Osteoblast (primary cell): ENCODE measurements around the gene CASQ2. TPM values are rescaled to one million over a fixed set of nuclear protein-coding genes. Genes with fewer than 3 reads are reported as not detected.

Experiments used
- DNase-seq: peaks from one replicate; pipeline ENCODE4 v3.0.0; 2011; ENCODE audit warnings: low spot score, mixed read lengths; ENCODE audit not compliant: insufficient read length; ENCODE audit errors: missing footprints
- H2AFZ ChIP-seq: 2 replicates; pipeline ENCODE4 v1.6.0; 2011; ENCODE audit warnings: mild to moderate bottlenecking, low read length
- H3K27ac ChIP-seq: 2 replicates; pipeline ENCODE4 v1.5.1; 2011; ENCODE audit warnings: mild to moderate bottlenecking, low read depth, low read length, moderate library complexity
- H3K27me3 ChIP-seq: 2 replicates; pipeline ENCODE4 v1.6.0; 2012; ENCODE audit warnings: mild to moderate bottlenecking, control low read depth, inconsistent platforms, low read length, moderate library complexity; ENCODE audit not compliant: insufficient read depth
- H3K36me3 ChIP-seq: 2 replicates; pipeline ENCODE4 v1.5.1; 2011; ENCODE audit warnings: mild to moderate bottlenecking, low read length, control low read depth, moderate library complexity; ENCODE audit not compliant: insufficient read depth
- H3K4me1 ChIP-seq: 2 replicates; pipeline ENCODE4 v1.5.1; 2011; ENCODE audit warnings: mild to moderate bottlenecking, low read length, control low read depth, moderate library complexity; ENCODE audit not compliant: insufficient read depth
- H3K4me2 ChIP-seq: 2 replicates; pipeline ENCODE4 v1.6.0; 2011; ENCODE audit warnings: mild to moderate bottlenecking, low read length; ENCODE audit not compliant: insufficient read depth
- H3K4me3 ChIP-seq: fragments of 200-600 bp; sonication (generic); 3 replicates; pipeline ENCODE4 v1.5.1; 2012; ENCODE audit warnings: mild to moderate bottlenecking, low read length, inconsistent platforms; ENCODE audit not compliant: insufficient read depth
- H3K79me2 ChIP-seq: 2 replicates; pipeline ENCODE4 v1.6.0; 2012; ENCODE audit warnings: mild to moderate bottlenecking, low read length, control low read depth, inconsistent platforms; ENCODE audit not compliant: insufficient read depth
- H3K9me3 ChIP-seq: 2 replicates; pipeline ENCODE4 v1.5.1; 2011; ENCODE audit warnings: low read depth, low read length, control low read depth
- H4K20me1 ChIP-seq: 2 replicates; pipeline ENCODE4 v1.6.0; 2012; ENCODE audit warnings: mild to moderate bottlenecking, low read length, control low read depth; ENCODE audit not compliant: insufficient read depth
- CTCF ChIP-seq: IDR thresholded peaks from 2 replicates; pipeline ENCODE4 v1.5.1; 2011; ENCODE audit warnings: mild to moderate bottlenecking, low read depth, low read length, moderate library complexity; ENCODE audit errors: extremely low read depth
- total RNA-seq: library from RNA; depleted of rRNA; stranded (reverse); fragments of >200 nt; gene quantifications from 2 replicates; pipeline ENCODE4 v1.2.3, GENCODE V29; 2012

The CASQ2 gene
- total RNA-seq, 1 donor, result not detected

GRCh38 chr1:115811140-115811828, 42.8 kb upstream of the CASQ2 start:
- no peak overlapping the region for H3K27ac ChIP-seq
- H3K4me2 ChIP-seq, result no peak overlapping the region
- peak; percentile 18 for DNase-seq

GRCh38 chr1:115810609-115811008, 42.1 kb upstream of the CASQ2 start:
- H3K27ac ChIP-seq, result no peak overlapping the region
- no peaks in the 10 kb centered on the region for H3K79me2 ChIP-seq
- no peak overlapping the region for H3K4me3 ChIP-seq
- H3K4me2 ChIP-seq, result no peak overlapping the region
- H4K20me1 ChIP-seq, result no peaks in the 10 kb centered on the region
- H2AFZ ChIP-seq, result no peak overlapping the region
- H3K27me3 ChIP-seq, result peaks cover 14% of the 10 kb centered on the region
- TF ChIP-seq CTCF, result no peak
- DNase-seq, result no peak
- H3K36me3 ChIP-seq, result no peaks in the 10 kb centered on the region
- H3K4me1 ChIP-seq, result no peaks in the 10 kb centered on the region
- H3K9me3 ChIP-seq, result no peaks in the 10 kb centered on the region

More at GRCh38 chr1:115811140-115811828, 42.8 kb upstream of the CASQ2 start:
- Histone ChIP-seq H3K9me3 (no peaks in the 10 kb centered on the region), H3K27me3 (peaks cover 14% of the 10 kb centered on the region), H2AFZ (no peak overlapping the region), H3K79me2 (no peaks in the 10 kb centered on the region), H3K4me1 (no peaks in the 10 kb centered on the region), H4K20me1 (no peaks in the 10 kb centered on the region), H3K4me3 (no peak overlapping the region), H3K36me3 (no peaks in the 10 kb centered on the region)
- TF ChIP-seq CTCF, result no peak

- Histone ChIP-seq H3K4me2 (no peak overlapping the region), H3K27ac (no peak overlapping the region), H3K27me3 (peaks cover 14% of the 10 kb centered on the region), H3K79me2 (no peaks in the 10 kb centered on the region), H2AFZ (no peak overlapping the region), H3K9me3 (no peaks in the 10 kb centered on the region), H3K4me3 (no peak overlapping the region), H4K20me1 (no peaks in the 10 kb centered on the region), H3K36me3 (no peaks in the 10 kb centered on the region), H3K4me1 (no peaks in the 10 kb centered on the region)
- DNase-seq, result peak; percentile 21
- no peak for TF ChIP-seq CTCF
These were observed 41.3 kb upstream of the CASQ2 start for GRCh38 chr1:115809847-115810246.

GRCh38 chr1:115809076-115809475, 40.6 kb upstream of the CASQ2 start:
- peaks cover 14% of the 10 kb centered on the region for H3K27me3 ChIP-seq
- no peaks in the 10 kb centered on the region for H3K79me2 ChIP-seq
- H3K4me1 ChIP-seq, result no peaks in the 10 kb centered on the region
- H3K27ac ChIP-seq, result no peak overlapping the region
- DNase-seq, result no peak
- no peak overlapping the region for H2AFZ ChIP-seq
- H3K9me3 ChIP-seq, result no peaks in the 10 kb centered on the region
- H3K4me3 ChIP-seq, result no peak overlapping the region
- no peaks in the 10 kb centered on the region for H4K20me1 ChIP-seq
- no peak overlapping the region for H3K4me2 ChIP-seq
- no peaks in the 10 kb centered on the region for H3K36me3 ChIP-seq
- no peak for TF ChIP-seq CTCF
